Stimulated activated naive CD8-positive, alpha-beta T cell treated with anti-CD3 and anti-CD28 coated beads, Interleukin-15, amount 100 ng/mL, for 72 hours (primary cell): Measurements from ENCODE around the gene ACSL3.

Source experiments
- ATAC-seq: fragments of 150-1000 bp; cut with Tn5 transposase; 2 replicates; pipeline ENCODE4 v1.10.0; 2021; ENCODE audit warnings: mild to moderate bottlenecking, moderate library complexity
- DNase-seq, 2 donors: peaks; one replicate each; pipeline ENCODE4 v3.0.0; 2021 to 2022
- H3K27ac Mint-ChIP-seq, 2 donors: one replicate each; pipeline ENCODE4 v1.8.0; 2022; ENCODE audit warnings: mild to moderate bottlenecking in 2 of 2, mixed read lengths in 2 of 2, moderate library complexity in 2 of 2
- H3K27me3 Mint-ChIP-seq: one replicate; pipeline ENCODE4 v1.8.0; 2022; ENCODE audit warnings: mixed read lengths
- H3K4me1 Mint-ChIP-seq: one replicate; pipeline ENCODE4 v1.8.0; 2022; ENCODE audit warnings: mild to moderate bottlenecking, mixed read lengths
- H3K4me3 Mint-ChIP-seq, 2 donors: one replicate each; pipeline ENCODE4 v1.8.0; 2022; ENCODE audit warnings: mild to moderate bottlenecking in 2 of 2, mixed read lengths in 2 of 2, moderate library complexity in 1 of 2
- H3K9me3 Mint-ChIP-seq, 2 donors: one replicate each; pipeline ENCODE4 v1.8.0; 2022; ENCODE audit warnings: mixed read lengths in 2 of 2

The ACSL3 gene

DNA sequence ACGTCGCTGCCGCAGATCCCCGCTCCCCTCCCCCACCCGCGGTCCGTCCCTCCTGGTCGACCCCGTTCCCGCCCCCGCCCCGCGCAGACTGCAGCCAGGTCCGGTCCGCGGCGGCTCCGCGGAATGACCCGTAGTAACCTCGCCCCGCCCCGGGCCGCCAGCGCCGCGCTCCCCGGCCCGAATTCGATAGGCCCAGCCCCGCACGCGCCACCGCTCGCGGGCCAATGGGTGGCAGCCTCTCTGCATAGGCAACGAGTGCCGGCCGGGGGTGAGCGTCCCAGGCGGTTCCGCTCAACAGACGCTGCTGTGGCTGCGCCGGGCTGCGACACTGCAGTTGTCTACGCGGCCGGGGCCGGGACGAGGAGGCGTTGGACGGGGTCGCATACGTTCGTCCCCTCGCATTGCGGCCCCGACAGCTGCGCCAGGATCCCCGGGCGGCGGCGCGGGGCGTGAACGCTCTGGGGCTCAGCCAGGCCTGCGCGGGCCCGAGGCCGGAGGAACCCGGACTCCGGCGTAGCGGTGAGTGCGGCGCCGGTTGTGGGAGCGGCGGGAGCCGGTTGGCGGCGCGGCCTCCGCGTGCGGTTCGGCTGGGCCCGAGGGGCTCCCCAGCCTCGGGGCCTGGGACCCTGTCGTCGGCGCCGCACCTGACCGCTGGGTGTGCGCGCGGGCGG lies at the start of gene ACSL3:
Gene ACSL3 (plus strand): TSS at position 297 of the 671 bp plus-strand sequence. CDS start 47,737 bp downstream, outside the sequence.
- Mint-ChIP-seq H3K27me3 (peaks cover 8% of the 10 kb centered on the region), H3K4me3 (peak within 1 kb of the TSS; percentile 68 to 81), H3K4me1 (peaks cover 5% of the 10 kb centered on the region), H3K9me3 (no peaks in the 10 kb centered on the region), H3K27ac (peak within 1 kb of the TSS; percentile 94 to 95)
- DNase-seq (peak; percentile 93 to 95), ATAC-seq (peak; percentile 99)

GRCh38 chr2:222811828-222812227 lies 49.0 kb upstream of the ACSL3 start:
- ATAC-seq (no peak), DNase-seq (no peak)
- H3K9me3 Mint-ChIP-seq = no peaks in the 10 kb centered on the region
- H3K27ac Mint-ChIP-seq = peak overlapping the region; percentile 28 to 31
- H3K4me1 Mint-ChIP-seq = peaks cover 28% of the 10 kb centered on the region
- no peak overlapping the region for H3K4me3 Mint-ChIP-seq
- no peaks in the 10 kb centered on the region for H3K27me3 Mint-ChIP-seq

DNA sequence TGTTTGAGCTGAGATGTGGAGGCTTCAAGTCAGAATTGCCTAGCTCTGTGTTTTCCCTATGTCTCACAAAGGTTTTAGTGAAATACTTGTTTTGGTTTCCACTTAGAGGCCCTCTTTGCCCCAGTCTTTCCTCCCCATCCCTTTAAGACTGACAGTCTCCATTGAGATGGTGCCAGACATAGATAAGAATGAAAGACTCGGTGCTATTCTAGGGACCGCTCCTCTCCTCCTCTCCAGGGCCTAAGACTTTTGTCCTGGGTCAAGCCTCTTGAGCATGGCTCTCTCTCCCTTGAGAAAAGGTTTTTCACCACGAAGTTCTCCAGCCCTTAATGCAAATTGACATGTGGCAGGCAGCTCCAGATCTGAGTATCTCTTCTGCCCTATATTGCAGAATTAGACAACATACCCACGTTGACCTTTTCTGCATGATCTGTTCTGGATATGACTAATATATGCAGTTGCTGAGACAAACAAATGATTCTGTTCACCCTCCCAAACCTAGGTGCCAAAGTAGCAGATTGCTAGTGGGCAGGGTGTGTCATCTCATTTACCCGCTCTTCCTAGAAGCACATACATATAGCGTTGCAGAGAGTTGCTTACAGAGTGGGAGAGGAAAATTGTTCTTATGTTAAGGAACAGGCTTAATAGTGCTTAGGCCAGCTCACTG lies 47.5 kb upstream of the ACSL3 start:
- Mint-ChIP-seq H3K4me1 (peaks cover 28% of the 10 kb centered on the region), H3K4me3 (peak overlapping the region; percentile 35 to 44), H3K27me3 (no peaks in the 10 kb centered on the region), H3K27ac (peak overlapping the region; percentile 76 to 93), H3K9me3 (no peaks in the 10 kb centered on the region)
- ATAC-seq = peak; percentile 95
- DNase-seq = peak; percentile 50 to 60

- ATAC-seq (peak; percentile 64), DNase-seq (no peak)
- H3K4me3 Mint-ChIP-seq = no peak overlapping the region
- peaks cover 12% of the 10 kb centered on the region for H3K4me1 Mint-ChIP-seq
- H3K9me3 Mint-ChIP-seq = no peaks in the 10 kb centered on the region
- no peak overlapping the region for H3K27ac Mint-ChIP-seq
- H3K27me3 Mint-ChIP-seq = peaks cover 8% of the 10 kb centered on the region
Observed at GRCh38 chr2:222819722-222820333, 41.0 kb upstream of the ACSL3 start.

- no peak overlapping the region for H3K27ac Mint-ChIP-seq
- peaks cover 12% of the 10 kb centered on the region for H3K4me1 Mint-ChIP-seq
- DNase-seq = no peak
Observed at GRCh38 chr2:222823183-222823930, 37.5 kb upstream of the ACSL3 start.

GRCh38 chr2:222825031-222825430 lies 35.8 kb upstream of the ACSL3 start:
- no peak for DNase-seq
- Mint-ChIP-seq H3K4me1 (peaks cover 3% of the 10 kb centered on the region), H3K9me3 (no peaks in the 10 kb centered on the region), H3K4me3 (no peak overlapping the region), H3K27me3 (peaks cover 19% of the 10 kb centered on the region), H3K27ac (no peak overlapping the region)
- ATAC-seq = no peak

More at GRCh38 chr2:222823183-222823930, 37.5 kb upstream of the ACSL3 start:
- no peak for ATAC-seq
- H3K4me3 Mint-ChIP-seq = no peak overlapping the region
- no peaks in the 10 kb centered on the region for H3K9me3 Mint-ChIP-seq
- H3K27me3 Mint-ChIP-seq = peaks cover 16% of the 10 kb centered on the region

DNA sequence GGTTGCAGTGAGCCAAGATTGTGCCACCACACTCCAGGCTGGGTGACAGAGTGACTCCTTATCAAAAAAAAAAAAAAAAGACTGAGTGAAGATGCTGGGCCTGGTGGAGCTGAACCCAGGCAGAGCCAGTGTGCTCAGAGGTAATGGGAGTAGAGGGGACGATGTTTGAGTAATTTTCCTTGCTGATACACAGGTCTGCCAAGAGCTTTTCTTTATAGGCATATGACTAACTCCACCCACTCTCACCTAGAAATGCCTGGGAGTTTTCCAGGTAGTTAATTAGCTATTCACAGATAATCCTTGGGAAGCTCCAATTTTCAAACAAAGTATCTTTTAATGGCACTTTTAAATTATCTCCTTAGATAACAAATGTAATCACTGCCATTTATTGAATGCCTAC lies 33.4 kb upstream of the ACSL3 start:
- Mint-ChIP-seq H3K27me3 (peaks cover 22% of the 10 kb centered on the region), H3K27ac (no peak overlapping the region), H3K4me1 (no peaks in the 10 kb centered on the region), H3K4me3 (no peak overlapping the region), H3K9me3 (no peaks in the 10 kb centered on the region)
- DNase-seq (no peak), ATAC-seq (no peak)

GRCh38 chr2:222828572-222828971 lies 32.3 kb upstream of the ACSL3 start:
- Mint-ChIP-seq H3K27me3 (peaks cover 22% of the 10 kb centered on the region), H3K27ac (no peak overlapping the region), H3K9me3 (no peaks in the 10 kb centered on the region), H3K4me1 (no peaks in the 10 kb centered on the region), H3K4me3 (no peak overlapping the region)
- ATAC-seq (no peak), DNase-seq (no peak)

DNA sequence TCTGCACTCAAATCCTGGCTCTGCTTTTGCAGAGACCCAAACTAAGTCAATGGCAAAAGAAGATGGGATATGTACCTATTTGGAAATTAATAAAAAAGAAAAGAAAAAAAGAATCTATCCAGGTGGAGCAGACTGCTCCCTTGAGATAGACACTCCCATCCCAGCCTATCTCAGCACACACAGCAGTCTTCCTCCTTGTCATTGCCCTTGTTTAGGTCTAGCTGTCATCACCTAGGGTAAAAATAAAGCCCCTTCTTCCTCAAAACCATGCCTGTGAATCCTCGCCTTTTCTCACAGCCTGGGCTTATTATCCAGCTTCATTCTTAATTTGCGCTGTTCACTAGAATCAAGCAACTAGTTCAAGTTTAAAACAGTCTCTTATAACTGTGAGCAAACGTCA lies 30.7 kb upstream of the ACSL3 start:
- no peak for DNase-seq
- no peaks in the 10 kb centered on the region for H3K4me1 Mint-ChIP-seq
- no peak overlapping the region for H3K27ac Mint-ChIP-seq
- no peak for ATAC-seq
- peaks cover 24% of the 10 kb centered on the region for H3K27me3 Mint-ChIP-seq
- H3K4me3 Mint-ChIP-seq = no peak overlapping the region
- H3K9me3 Mint-ChIP-seq = no peaks in the 10 kb centered on the region

- Mint-ChIP-seq H3K27ac (no peak overlapping the region), H3K27me3 (peaks cover 32% of the 10 kb centered on the region), H3K4me3 (no peak overlapping the region), H3K4me1 (no peaks in the 10 kb centered on the region), H3K9me3 (peaks cover 0 to 5% of the 10 kb centered on the region in 2 donors)
- DNase-seq = no peak
- ATAC-seq = no peak
Observed at GRCh38 chr2:222833410-222833809, 27.4 kb upstream of the ACSL3 start.

DNA sequence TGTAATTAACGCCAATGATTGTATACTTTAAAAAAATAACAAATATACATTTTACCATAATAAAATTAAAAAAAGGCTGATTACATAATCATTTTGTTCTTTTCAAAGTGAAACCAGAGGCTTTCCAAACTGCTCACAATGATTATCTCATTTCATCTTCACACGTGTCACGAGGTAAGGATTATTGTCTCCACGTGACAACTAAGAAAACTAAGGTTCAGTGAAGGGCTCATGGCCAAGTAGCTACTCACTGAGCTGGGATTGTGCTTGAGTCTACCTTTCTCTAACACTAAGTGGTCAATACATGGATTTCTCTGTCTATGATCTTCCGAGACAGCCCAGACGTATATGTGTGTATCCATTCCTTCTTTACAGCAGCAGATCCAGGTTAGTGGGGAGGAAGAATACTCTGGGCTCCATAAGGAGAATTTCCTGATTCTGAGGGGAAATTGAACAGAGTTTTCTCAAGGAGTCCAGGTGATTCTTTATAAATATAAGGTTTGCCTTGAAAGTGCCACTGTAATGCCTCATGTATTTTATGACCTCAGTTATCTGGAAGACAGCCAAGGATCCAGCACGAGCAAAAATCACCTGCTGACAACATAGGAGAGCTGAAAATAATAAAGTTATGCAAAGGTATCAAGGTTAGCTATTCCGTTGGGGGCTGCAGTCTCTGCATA lies 25.6 kb upstream of the ACSL3 start:
- no peak overlapping the region for H3K4me3 Mint-ChIP-seq
- ATAC-seq = no peak
- peaks cover 6% of the 10 kb centered on the region for H3K4me1 Mint-ChIP-seq
- no peak for DNase-seq
- peaks cover 0 to 5% of the 10 kb centered on the region in 2 donors for H3K9me3 Mint-ChIP-seq
- H3K27ac Mint-ChIP-seq = no peak overlapping the region
- H3K27me3 Mint-ChIP-seq = peaks cover 23% of the 10 kb centered on the region

GRCh38 chr2:222835823-222836151 lies 25.0 kb upstream of the ACSL3 start:
- DNase-seq = no peak
- H3K27me3 Mint-ChIP-seq = peaks cover 19% of the 10 kb centered on the region

GRCh38 chr2:222837643-222838056 lies 23.2 kb upstream of the ACSL3 start:
- peaks cover 19% of the 10 kb centered on the region for H3K27me3 Mint-ChIP-seq
- H3K4me1 Mint-ChIP-seq = peaks cover 18% of the 10 kb centered on the region
- ATAC-seq (no peak), DNase-seq (no peak)
- H3K27ac Mint-ChIP-seq = no peak overlapping the region
- H3K9me3 Mint-ChIP-seq = peaks cover 0 to 5% of the 10 kb centered on the region in 2 donors
- H3K4me3 Mint-ChIP-seq = no peak overlapping the region

More at GRCh38 chr2:222835823-222836151, 25.0 kb upstream of the ACSL3 start:
- no peak for ATAC-seq
- Mint-ChIP-seq H3K4me1 (peaks cover 11% of the 10 kb centered on the region), H3K9me3 (peaks cover 0 to 5% of the 10 kb centered on the region in 2 donors), H3K27ac (no peak overlapping the region), H3K4me3 (no peak overlapping the region)

- Mint-ChIP-seq H3K27me3 (peaks cover 22% of the 10 kb centered on the region), H3K4me1 (peaks cover 23% of the 10 kb centered on the region), H3K4me3 (no peak overlapping the region), H3K9me3 (peaks cover 0 to 5% of the 10 kb centered on the region in 2 donors), H3K27ac (peak overlapping the region in 1 of 2 donors; percentile 5)
- ATAC-seq (peak; percentile 76), DNase-seq (no peak)
Observed at GRCh38 chr2:222840060-222840802, 20.6 kb upstream of the ACSL3 start.
